IMR-90 (cell line): Measurements from ENCODE around the gene OXCT2. TPM values are rescaled to one million over a fixed set of nuclear protein-coding genes. Genes with fewer than 3 reads are reported as not detected.

Experiments used
- ATAC-seq: fragments of 200-7000 bp; cut with Tn5 transposase; 2 replicates; pipeline ENCODE4 v1.9.1; 2020; ENCODE audit warnings: low read depth, mild to moderate bottlenecking, moderate library complexity
- BruUV-seq: library from RNA; stranded (reverse); fragments of 400-500 nt; replicated peaks from 2 replicates; lab custom pipeline; 2021; lab: Mats Ljungman, UMichigan
- CTCF ChIA-PET: fragments of 300-600 bp; formaldehyde crosslinking; extraction: SDS; loops from one replicate; lab custom pipeline; 2021; ENCODE audit warnings: antibody characterized with exemption; lab: Yijun Ruan, JAX
- POLR2A ChIA-PET: fragments of 300-600 bp; sonication (Branson Sonifier 250); formaldehyde crosslinking; loops from one replicate; lab custom pipeline; 2022; ENCODE audit warnings: antibody characterized with exemption; ENCODE audit not compliant: unreplicated experiment; lab: Charles Lee
- DNase-seq: peaks from one replicate; pipeline ENCODE4 v3.0.0; 2013
- H2AFZ ChIP-seq: replicated peaks from 2 replicates; pipeline ENCODE3; 2013; ENCODE audit warnings: low read length, mild to moderate bottlenecking; ENCODE audit not compliant: poor library complexity
- H2AK5ac ChIP-seq: 2 replicates; pipeline ENCODE4 v1.6.1; 2013; ENCODE audit warnings: low read depth, low read length, inconsistent platforms
- H2AK9ac ChIP-seq: replicated peaks from 2 replicates; pipeline ENCODE3; 2013; ENCODE audit warnings: mild to moderate bottlenecking, low read depth, low read length, moderate library complexity; ENCODE audit not compliant: poor library complexity
- H2BK120ac ChIP-seq: 2 replicates; pipeline ENCODE4 v1.6.1; 2013; ENCODE audit warnings: low read depth, low read length, inconsistent platforms
- H2BK15ac ChIP-seq: 3 replicates; pipeline ENCODE4 v1.6.1; 2013; ENCODE audit warnings: low read depth, low read length, inconsistent platforms
- H2BK20ac ChIP-seq: 2 replicates; pipeline ENCODE4 v1.6.1; 2013; ENCODE audit warnings: low read depth, mild to moderate bottlenecking, inconsistent platforms, low read length, moderate library complexity
- H2BK5ac ChIP-seq: 2 replicates; pipeline ENCODE4 v1.6.1; 2013; ENCODE audit warnings: mild to moderate bottlenecking, low read depth, low read length, inconsistent platforms; ENCODE audit not compliant: poor library complexity, severe bottlenecking
- H3K14ac ChIP-seq: replicated peaks from 2 replicates; pipeline ENCODE4 v1.6.1; 2013; ENCODE audit warnings: low read depth, low read length, inconsistent platforms
- H3K18ac ChIP-seq: 2 replicates; pipeline ENCODE4 v1.6.1; 2013; ENCODE audit warnings: low read depth, low read length, control low read depth
- H3K23ac ChIP-seq: 2 replicates; pipeline ENCODE4 v1.6.1; 2013; ENCODE audit warnings: low read depth, low read length, inconsistent platforms
- H3K27ac ChIP-seq: 2 replicates; pipeline ENCODE4 v1.5.1; 2013; ENCODE audit warnings: mild to moderate bottlenecking, control low read depth, low read length; ENCODE audit not compliant: insufficient read depth
- H3K27me3 ChIP-seq: 2 replicates; pipeline ENCODE4 v1.6.1; 2013; ENCODE audit warnings: low read length; ENCODE audit not compliant: control insufficient read depth, insufficient read depth
- H3K36me3 ChIP-seq: 2 replicates; pipeline ENCODE4 v1.6.1; 2013; ENCODE audit warnings: low read length, mixed read lengths; ENCODE audit not compliant: control insufficient read depth, insufficient read depth
- H3K4ac ChIP-seq: 2 replicates; pipeline ENCODE4 v1.6.1; 2013; ENCODE audit warnings: low read depth, low read length, inconsistent platforms
- H3K4me1 ChIP-seq: 2 replicates; pipeline ENCODE4 v1.6.1; 2013; ENCODE audit warnings: low read length, mixed read lengths; ENCODE audit not compliant: control insufficient read depth, insufficient read depth
- H3K4me2 ChIP-seq: 2 replicates; pipeline ENCODE4 v1.6.1; 2013; ENCODE audit warnings: low read depth, mild to moderate bottlenecking, control low read depth, low read length, moderate library complexity
- H3K4me3 ChIP-seq: 2 replicates; pipeline ENCODE4 v1.5.1; 2013; ENCODE audit warnings: low read depth, mild to moderate bottlenecking, control low read depth, low read length, moderate library complexity; ENCODE audit not compliant: insufficient read depth
- H3K56ac ChIP-seq: 2 replicates; pipeline ENCODE4 v1.6.1; 2013; ENCODE audit warnings: low read length, inconsistent platforms; ENCODE audit not compliant: insufficient read depth; ENCODE audit errors: extremely low read depth
- H3K79me1 ChIP-seq, 2 experiments: 2 replicates each; pipeline ENCODE4 v1.6.1; 2013; ENCODE audit warnings: low read length in 2 of 2, inconsistent platforms in 1 of 2, low read depth in 1 of 2
- H3K9ac ChIP-seq: 2 replicates; pipeline ENCODE4 v1.6.1; 2013; ENCODE audit warnings: low read depth, low read length, control low read depth
- H3K9me1 ChIP-seq: 2 replicates; pipeline ENCODE4 v1.6.1; 2013; ENCODE audit warnings: low read length, inconsistent platforms; ENCODE audit not compliant: insufficient read depth
- H3K9me3 ChIP-seq: 2 replicates; pipeline ENCODE4 v1.6.1; 2013; ENCODE audit warnings: low read length; ENCODE audit not compliant: control insufficient read depth, insufficient read depth
- H4K20me1 ChIP-seq: 2 replicates; pipeline ENCODE4 v1.6.1; 2013; ENCODE audit warnings: low read length, inconsistent platforms; ENCODE audit not compliant: insufficient read depth
- H4K5ac ChIP-seq: 2 replicates; pipeline ENCODE4 v1.6.1; 2013; ENCODE audit warnings: mild to moderate bottlenecking, low read depth, low read length, control low read depth
- H4K8ac ChIP-seq, 2 experiments: 2 replicates each; pipeline ENCODE4 v1.6.1; 2013; ENCODE audit warnings: low read depth in 2 of 2, low read length in 2 of 2, control low read depth in 1 of 2, inconsistent platforms in 1 of 2
- H4K91ac ChIP-seq: 2 replicates; pipeline ENCODE4 v1.6.1; 2013; ENCODE audit warnings: low read depth, low read length, inconsistent platforms; ENCODE audit not compliant: insufficient read depth
- BHLHE40 ChIP-seq: fragments of 150-350 bp; IDR thresholded peaks from 2 replicates; pipeline ENCODE4 v1.6.1; 2016; ENCODE audit warnings: mild to moderate bottlenecking, low read depth, low read length
- ELK1 ChIP-seq: fragments of 150-350 bp; IDR thresholded peaks from 2 replicates; pipeline ENCODE4 v1.6.1; 2016; ENCODE audit warnings: low read depth, mild to moderate bottlenecking, low read length, moderate library complexity, borderline replicate concordance
- MAFK ChIP-seq: IDR thresholded peaks from 2 replicates; pipeline ENCODE4 v1.6.1; 2012; ENCODE audit warnings: low read depth, low read length, improper control_type of control experiment
- MAZ ChIP-seq: IDR thresholded peaks from 2 replicates; pipeline ENCODE4 v1.6.1; 2012; ENCODE audit warnings: low read depth, mild to moderate bottlenecking, low read length, improper control_type of control experiment, moderate library complexity, borderline replicate concordance
- MXI1 ChIP-seq: IDR thresholded peaks from 2 replicates; pipeline ENCODE4 v1.6.1; 2012; ENCODE audit warnings: low read depth, mild to moderate bottlenecking, low read length, moderate library complexity, borderline replicate concordance
- POLR2A ChIP-seq: IDR thresholded peaks from 2 replicates; pipeline ENCODE4 v1.6.1; 2012; ENCODE audit warnings: mild to moderate bottlenecking, low read depth, low read length
- RCOR1 ChIP-seq: IDR thresholded peaks from 2 replicates; pipeline ENCODE4 v1.6.1; 2012; ENCODE audit warnings: mild to moderate bottlenecking, low read length, improper control_type of control experiment; ENCODE audit not compliant: insufficient replicate concordance
- RFX5 ChIP-seq: IDR thresholded peaks from 2 replicates; pipeline ENCODE4 v1.8.0; 2012; ENCODE audit warnings: low read depth, mild to moderate bottlenecking, low read length, moderate library complexity
- SMC3 ChIP-seq: fragments of 150-350 bp; IDR thresholded peaks from 2 replicates; pipeline ENCODE4 v1.6.1; 2016; ENCODE audit warnings: low read depth, mild to moderate bottlenecking, antibody characterized with exemption, low read length, moderate library complexity
- WGBS, 2 experiments: methylation state at CpG; one replicate each; pipeline versions ENCODE4 v1.1.5 to v1.1.7; 2013; ENCODE audit warnings: missing lambda C conversion rate in 2 of 2; ENCODE audit not compliant: insufficient read length in 1 of 2; ENCODE audit errors: extremely low coverage in 2 of 2; 5-methylcytosine and 5-hydroxymethylcytosine counted together
- dilution Hi-C: fragments of 300-500 bp; cut with HindIII; formaldehyde crosslinking; loops from one replicate; pipeline ENCODE4 v1.14.3; 2018; ENCODE audit warnings: low sequenced_read_pairs; ENCODE audit not compliant: unreplicated experiment
- in situ Hi-C: fragments of 300-500 bp; cut with MboI; formaldehyde crosslinking; loops from 3 replicates; pipeline ENCODE4 v1.14.3; 2019; ENCODE audit warnings: low sequenced_read_pairs, inconsistent platforms, mixed read lengths
- intact Hi-C: fragments of 100-400 bp; cut with micrococcal nuclease; formaldehyde crosslinking; loops from 2 replicates; pipeline ENCODE4 v1.10.0; 2022
- polyA plus RNA-seq, 3 experiments: library from polyadenylated mRNA; depleted of rRNA; stranded (reverse); fragments of >200 nt; gene quantifications; 2 replicates each; pipeline ENCODE4 v1.2.3, GENCODE V29; 2012; ENCODE audit warnings: low replicate concordance in 1 of 3
- total RNA-seq: library from RNA; depleted of rRNA; stranded (reverse); fragments of >200 nt; gene quantifications from 2 replicates; pipeline ENCODE4 v1.2.3, GENCODE V29; 2012

The OXCT2 gene
- total and polyA plus RNA-seq, 2 of the 4 experiments (the other 2 are of a cell fraction): 0.18 to 0.22 TPM

DNA sequence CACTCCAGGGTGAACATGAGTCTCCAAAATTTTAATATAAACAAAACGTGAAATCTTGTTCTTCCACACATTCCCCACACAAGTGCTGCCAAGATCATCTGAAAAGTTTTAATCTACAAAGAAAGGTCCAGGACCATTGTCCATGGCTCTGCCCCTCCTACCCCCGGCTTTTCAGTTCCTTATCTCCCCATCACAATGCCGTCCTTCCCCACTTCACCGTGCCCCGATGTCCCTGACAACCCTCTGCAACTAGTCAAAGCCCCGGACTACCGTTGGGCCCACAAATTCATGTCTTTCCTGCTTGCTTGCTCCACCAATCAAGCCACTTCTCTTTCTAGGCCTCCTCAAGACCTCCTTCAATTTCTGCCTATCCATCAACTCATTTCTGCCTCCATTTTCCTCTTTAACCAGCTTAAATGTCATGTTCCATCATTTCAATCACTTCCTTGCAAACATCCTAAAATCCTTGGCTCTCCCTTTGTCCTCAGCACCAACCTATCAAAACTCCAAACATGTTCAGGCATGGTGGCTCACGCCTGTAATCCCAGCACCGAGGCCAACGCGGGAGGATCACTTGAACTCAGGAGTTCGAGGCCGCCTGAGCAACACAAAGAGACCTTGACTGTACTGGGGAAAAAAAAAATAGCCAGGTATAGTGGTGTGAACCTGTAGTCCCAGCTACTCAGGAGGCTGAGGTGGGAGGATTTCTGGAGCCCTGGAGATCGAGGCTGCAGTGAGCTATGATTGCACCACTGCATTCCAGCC lies 31.5 kb upstream of the OXCT2 start (continued):
- no peak for TF ChIP-seq MXI1
- no peak for TF ChIP-seq POLR2A
- no peak for TF ChIP-seq BHLHE40
- no peak for TF ChIP-seq MAFK
- no peak for TF ChIP-seq ELK1

- no peak overlapping the region for H3K18ac ChIP-seq
- intact Hi-C loops: loop anchor here (10.0 kb wide), 1 partner anchor 196 kb away; no protein-coding TSS in a partner anchor
- H2AK9ac ChIP-seq: no peak overlapping the region
- no peak overlapping the region for H2BK20ac ChIP-seq
- H3K4ac ChIP-seq: no peak overlapping the region
- no peak overlapping the region for H2BK5ac ChIP-seq
- no peak for DNase-seq
- H4K20me1 ChIP-seq: no peaks in the 10 kb centered on the region
- no CpG with 5 or more reads among the region's 3 CpGs for WGBS, 2 experiments
- no peak for ATAC-seq
- peaks cover 15% of the 10 kb centered on the region for H3K27me3 ChIP-seq
- H4K8ac ChIP-seq: no peak overlapping the region
- no peak overlapping the region for H3K4me2 ChIP-seq
- no peaks in the 10 kb centered on the region for H3K36me3 ChIP-seq
- no peak overlapping the region for H3K23ac ChIP-seq
- no peak overlapping the region for H2BK15ac ChIP-seq
- no peak overlapping the region for H2BK120ac ChIP-seq
- no peak overlapping the region for H3K56ac ChIP-seq
- dilution Hi-C loops: no loop called here
- H4K91ac ChIP-seq: no peak overlapping the region
- H2AFZ ChIP-seq: no peak overlapping the region
- H3K9me1 ChIP-seq: 0 out of 2 replicates have a peak, but pooled peaks cover 6% of the 10 kb centered on the region
- H4K5ac ChIP-seq: no peak overlapping the region
- TF ChIP-seq RCOR1: no peak
- no peak for TF ChIP-seq BHLHE40
- TF ChIP-seq RFX5: no peak
- no peak for TF ChIP-seq MXI1
- no peak for TF ChIP-seq SMC3
- TF ChIP-seq MAZ: no peak
- H3K14ac ChIP-seq: no peak overlapping the region
- peaks cover 3% of the 10 kb centered on the region for H3K9me3 ChIP-seq
- no peaks in the 10 kb centered on the region for H3K79me1 ChIP-seq
- no peak overlapping the region for H3K9ac ChIP-seq
- no peak overlapping the region for H3K4me3 ChIP-seq
- no peak overlapping the region for H2AK5ac ChIP-seq
- in situ Hi-C loops: no loop called here
- ChIA-PET CTCF (interaction anchor here (0.6 to 1.3 kb wide), 9 partner anchors 10 to 311 kb away, joined by 3 to 5 read pairs (median 3); no protein-coding TSS in a partner anchor), POLR2A (no interaction called here)
- BruUV-seq: no TSS peak
- H3K27ac ChIP-seq: no peak overlapping the region
- 0 out of 2 replicates have a peak, but pooled peaks cover 2% of the 10 kb centered on the region for H3K4me1 ChIP-seq
Observed at GRCh38 chr1:39800471-39800835, 29.3 kb upstream of the OXCT2 start.
